Left renal pelvis (tissue), 4 donors: ENCODE measurements around the gene UNC13B. TPM values are rescaled to one million over a fixed set of nuclear protein-coding genes. Genes with fewer than 3 reads are reported as not detected.

Experiments used
- DNase-seq, 4 donors: peaks; one replicate each; pipeline ENCODE4 v3.0.0-alpha.2; 2013; ENCODE audit warnings: low read depth in 4 of 4, low spot score in 3 of 4
- polyA plus RNA-seq, 4 donors: library from polyadenylated mRNA; unstranded; fragments of 120-200 nt; gene quantifications; one replicate each; pipeline ENCODE4 v1.2.1, GENCODE V29; 2013; ENCODE audit not compliant: insufficient read length in 4 of 4

Gene UNC13B
- polyA plus RNA-seq, 4 donors = 11.0 to 27.5 (median 25.7) TPM

GRCh38 chr9:35269919-35270318, 108.1 kb downstream of the UNC13B start:
- no peak for DNase-seq

DNA sequence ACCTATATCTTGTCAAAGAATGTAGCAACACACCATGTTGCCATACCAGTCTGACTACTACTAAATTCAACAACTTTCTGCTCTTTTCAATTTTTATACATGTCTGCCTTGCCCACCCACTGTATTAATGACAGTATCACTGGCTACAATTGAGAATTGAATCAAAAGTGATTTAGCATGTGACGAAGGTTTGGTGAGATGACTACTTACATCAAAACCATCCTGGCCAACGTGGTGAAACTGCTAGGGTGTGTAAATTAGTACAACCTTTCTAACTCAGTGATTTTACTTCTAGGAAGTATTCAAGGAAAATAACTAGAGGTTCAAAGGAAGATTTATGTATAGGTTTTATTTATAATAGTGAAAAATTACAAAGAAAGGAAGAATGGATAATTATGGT, 109.8 kb downstream of the UNC13B start:
- no peak for DNase-seq

- no peak for DNase-seq
These were observed 111.2 kb downstream of the UNC13B start for GRCh38 chr9:35272989-35273388.

GRCh38 chr9:35273591-35273990, 111.8 kb downstream of the UNC13B start:
- DNase-seq = no peak

DNA sequence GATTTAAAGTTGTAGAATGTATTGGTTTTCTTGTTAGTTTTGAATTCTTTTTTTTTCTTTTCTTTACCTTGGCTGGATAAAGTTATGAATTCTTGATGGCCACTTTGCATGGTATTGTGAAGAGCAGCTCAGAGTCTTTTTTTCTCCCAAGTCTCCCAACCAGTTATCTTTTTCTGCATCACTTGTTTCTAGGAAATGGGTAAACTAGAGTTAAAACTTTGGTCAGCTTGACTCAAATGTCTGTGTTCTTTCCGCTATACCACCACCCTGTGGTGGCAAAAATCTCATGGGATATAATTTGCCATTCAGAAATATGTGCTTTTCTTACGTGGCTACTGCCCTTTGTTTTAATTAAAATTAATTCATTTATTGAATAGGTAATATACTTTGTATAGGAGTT, 113.2 kb downstream of the UNC13B start:
- no peak for DNase-seq

- DNase-seq = no peak
These were observed 115.3 kb downstream of the UNC13B start for GRCh38 chr9:35277171-35277520.

DNA sequence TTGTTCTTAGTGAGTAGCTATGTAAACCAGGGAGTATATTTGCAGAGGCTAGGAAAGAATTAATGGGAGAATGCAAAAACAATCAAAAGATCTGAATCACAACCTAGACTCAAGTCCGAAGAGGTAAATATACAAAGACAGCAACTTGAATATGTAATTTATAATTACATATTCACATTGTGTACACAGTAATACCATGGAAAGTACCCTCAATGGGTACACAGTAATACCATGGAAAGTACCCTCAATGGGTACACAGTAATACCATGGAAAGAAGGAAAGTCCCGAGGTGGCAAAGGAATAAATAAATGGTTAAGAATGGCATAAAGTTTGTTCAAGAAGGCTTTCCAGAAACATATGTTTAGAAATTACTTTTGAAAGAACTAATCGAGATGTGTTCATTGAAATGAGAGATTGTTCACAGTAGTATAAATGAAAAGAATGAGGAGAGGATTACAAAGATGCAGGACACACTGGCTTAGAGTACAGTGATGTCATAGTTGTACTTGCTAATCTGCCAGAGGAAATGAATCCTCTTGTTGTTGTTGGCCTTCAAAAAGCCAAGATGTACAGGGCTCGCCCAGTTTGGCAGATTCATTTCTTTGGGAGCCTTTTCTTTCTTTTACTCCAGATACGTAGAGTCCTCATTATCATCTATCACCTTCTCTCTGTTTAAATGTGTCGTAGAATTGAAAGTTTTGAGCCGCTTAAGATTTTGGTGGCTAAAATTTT, 116.0 kb downstream of the UNC13B start:
- no peak for DNase-seq

DNA sequence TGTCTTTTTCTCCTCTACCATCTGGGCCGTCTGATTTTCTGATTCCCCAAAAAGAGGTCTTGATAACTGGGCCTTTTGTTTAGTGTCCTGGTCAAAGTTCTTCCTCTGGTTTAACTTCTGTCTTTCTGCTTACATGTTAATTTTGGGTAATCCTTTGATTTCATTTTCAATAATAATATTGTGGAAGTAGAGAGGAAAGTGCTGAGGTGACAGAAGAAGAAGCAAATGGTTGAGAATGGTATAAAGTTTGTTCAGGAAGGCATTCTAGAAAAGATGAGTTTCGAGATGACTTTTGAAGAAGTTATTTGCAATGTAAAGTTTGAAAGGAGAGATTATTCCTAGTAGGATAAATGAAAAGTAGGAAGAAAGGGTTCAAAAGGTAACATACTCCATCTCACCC, 118.1 kb downstream of the UNC13B start:
- DNase-seq = no peak

DNA sequence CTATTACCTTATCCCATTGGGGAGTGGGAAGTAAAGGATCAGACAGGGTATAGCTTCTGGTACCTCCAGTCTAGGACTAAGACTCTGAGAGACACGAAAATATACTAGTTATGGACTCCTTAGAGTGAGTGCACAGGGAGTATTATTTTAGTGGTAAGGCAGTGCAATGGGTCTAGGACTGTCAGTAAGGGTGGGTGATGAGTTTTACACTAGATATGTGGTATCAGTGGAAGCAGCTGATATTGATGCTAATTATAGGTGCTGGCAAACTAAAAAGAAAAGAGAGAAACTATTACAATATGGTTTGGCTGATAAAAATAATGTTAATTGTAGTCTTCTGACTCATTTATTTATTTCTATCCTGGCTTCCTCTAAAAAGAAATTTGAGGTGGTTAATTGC, 118.6 kb downstream of the UNC13B start:
- DNase-seq = no peak

GRCh38 chr9:35285731-35286130, 123.9 kb downstream of the UNC13B start:
- DNase-seq = no peak

DNA sequence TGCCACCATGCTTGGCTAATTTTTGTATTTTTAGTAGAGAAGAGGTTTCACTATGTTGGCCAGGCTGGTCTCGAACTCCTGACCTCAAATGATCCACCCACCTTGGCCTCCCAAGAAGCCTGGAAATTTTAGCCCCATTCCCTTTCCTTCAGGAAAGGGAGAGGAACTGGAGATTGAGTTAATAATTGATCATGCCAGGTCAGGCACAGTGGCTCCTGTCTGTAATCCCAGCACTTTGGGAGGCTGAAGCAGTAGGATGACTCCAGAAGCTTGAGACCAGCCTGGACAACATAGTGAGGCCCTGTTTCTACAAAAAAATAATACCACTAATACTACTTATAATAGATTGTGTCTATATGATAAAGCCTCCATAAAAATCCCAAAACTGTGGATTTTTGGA, 124.6 kb downstream of the UNC13B start:
- DNase-seq = no peak

GRCh38 chr9:35287987-35288632, 126.3 kb downstream of the UNC13B start:
- DNase-seq = no peak

GRCh38 chr9:35288778-35289177, 127.0 kb downstream of the UNC13B start:
- no peak for DNase-seq

- DNase-seq = no peak
These were observed 131.7 kb downstream of the UNC13B start for GRCh38 chr9:35293376-35293964.

DNA sequence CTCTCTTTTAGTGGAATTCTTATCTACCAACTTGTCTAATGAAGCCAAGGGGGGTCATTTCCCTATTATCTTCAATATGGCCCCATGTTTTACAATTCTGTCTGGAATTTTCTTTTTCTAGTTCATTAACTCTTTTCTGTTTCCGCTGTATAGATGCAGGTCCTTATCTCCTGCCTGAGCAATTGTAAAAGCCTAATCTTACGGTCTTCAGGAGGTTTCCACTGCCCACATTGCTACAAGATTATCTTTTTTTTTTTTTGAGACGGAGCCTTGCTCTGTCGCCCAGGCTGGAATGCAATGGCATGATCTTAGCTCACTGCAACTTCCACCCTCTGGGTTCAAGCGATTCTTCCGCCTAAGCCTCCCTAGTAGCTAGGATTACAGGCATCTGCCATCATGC, 132.3 kb downstream of the UNC13B start:
- DNase-seq = no peak

DNA sequence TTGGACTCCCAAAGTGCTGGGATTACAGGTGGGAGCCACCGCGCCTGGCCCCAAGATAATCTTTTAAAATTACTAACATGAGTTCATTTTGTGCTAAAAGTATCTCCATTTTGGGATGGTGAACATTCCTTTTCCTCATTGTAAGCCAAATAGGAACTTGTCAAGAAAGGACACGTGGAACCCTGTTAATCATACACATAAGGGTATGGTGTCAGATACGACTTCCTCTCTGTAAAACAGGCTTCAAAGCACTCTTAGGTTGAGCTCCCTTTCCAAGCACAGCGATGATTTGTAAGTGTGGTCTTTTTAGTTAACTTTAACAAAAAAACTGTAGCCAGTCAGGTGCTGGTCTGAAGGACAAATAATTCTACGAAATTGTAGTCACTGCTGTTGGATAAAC, 132.7 kb downstream of the UNC13B start:
- DNase-seq = no peak

- DNase-seq = no peak
These were observed 133.7 kb downstream of the UNC13B start for GRCh38 chr9:35295369-35296036.

GRCh38 chr9:35303567-35303966, 141.8 kb downstream of the UNC13B start:
- DNase-seq = no peak

DNA sequence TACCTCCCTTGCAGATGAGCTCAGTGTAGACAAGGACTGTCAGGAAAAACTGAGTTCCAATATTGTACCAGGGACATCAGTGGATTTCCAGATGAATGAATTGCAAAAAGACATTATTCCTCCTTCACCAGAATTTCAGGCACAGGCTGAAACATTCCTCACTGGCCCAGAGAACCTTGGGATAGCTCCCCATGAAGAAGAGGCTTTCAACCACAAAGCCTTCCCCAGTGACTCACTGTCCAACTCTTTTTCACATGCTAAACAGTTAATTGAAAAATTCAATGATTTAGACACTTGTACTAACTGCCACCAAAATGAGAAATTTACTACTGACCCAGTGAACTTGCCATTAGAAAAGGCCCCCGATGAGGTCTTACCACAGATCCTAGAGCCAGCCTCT, 144.5 kb downstream of the UNC13B start:
- DNase-seq = no peak

- no peak for DNase-seq
These were observed 146.5 kb downstream of the UNC13B start for GRCh38 chr9:35308316-35308715.

DNA sequence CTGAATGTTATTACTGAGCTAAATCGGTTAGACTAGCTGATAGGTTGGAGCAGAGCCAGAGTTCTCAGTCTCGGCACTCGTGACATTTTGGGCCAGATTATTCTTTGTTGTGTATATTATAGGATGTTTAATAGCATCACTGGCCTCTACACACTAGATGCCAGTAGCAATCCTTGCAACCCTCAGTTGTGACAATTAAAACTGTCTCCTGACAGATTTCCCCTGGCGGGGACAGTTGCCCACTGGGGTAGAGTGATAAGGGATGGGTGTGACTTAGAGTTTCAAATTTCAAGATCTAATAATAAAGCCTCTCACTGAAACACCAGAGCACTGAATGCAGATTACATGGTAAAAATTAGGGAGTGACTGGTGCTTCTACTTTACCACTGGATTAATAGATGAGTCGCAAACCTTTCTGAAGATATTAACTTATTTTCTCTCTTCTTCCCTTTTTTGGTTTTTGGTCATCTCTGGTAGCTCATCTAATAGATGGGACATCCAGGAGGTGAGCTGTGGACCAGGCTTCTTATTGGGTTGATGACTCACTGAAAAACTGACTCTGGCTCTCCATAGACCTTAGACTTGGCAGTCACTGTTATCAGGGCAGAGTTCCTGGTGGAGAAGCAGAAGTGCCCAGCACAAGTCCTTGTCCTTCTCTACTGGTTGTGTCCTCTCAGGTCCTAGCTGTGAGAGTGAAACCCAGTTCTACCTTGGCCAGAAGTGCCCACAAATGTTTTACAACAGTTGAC, 150.3 kb downstream of the UNC13B start:
- no peak for DNase-seq
